ENCODE results near the gene RNF224.

Gene RNF224

DNA sequence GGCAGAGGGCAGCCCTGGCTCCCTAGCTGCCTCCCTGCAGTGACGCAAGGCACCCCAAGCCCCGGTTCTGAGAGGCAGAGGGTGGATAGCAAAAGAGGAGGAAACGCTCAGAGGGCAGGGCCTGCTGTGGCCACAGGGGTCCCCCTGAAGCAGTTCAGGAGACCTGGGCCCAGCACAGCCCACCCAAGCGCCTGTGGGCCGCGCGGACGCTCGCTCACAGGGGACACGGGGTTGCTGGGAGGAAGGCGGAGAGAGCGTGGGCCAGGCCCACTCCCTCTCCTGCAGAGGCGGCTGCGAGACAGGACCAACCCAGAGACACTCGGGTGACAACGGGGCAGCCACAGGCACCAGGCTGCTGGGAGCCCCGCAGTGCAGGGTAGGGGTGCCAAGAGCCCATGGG, 47.5 kb upstream of the RNF224 start:
- Histone ChIP-seq H3K9me3 (ENCODE audit: insufficient read depth, low read length, severe bottlenecking) (no peaks in the 10 kb centered on the region), H3K9ac (ENCODE audit: low read depth, low read length) (no peak overlapping the region), H3K4me1 (ENCODE audit: insufficient read depth, low read length) (no peaks in the 10 kb centered on the region), H3K79me2 (ENCODE audit: insufficient read depth, low read length) (no peaks in the 10 kb centered on the region), H3K27me3 (ENCODE audit: insufficient read depth, low read length, poor library complexity) (no peaks in the 10 kb centered on the region), H2AFZ (ENCODE audit: low read depth, low read length) (no peak overlapping the region), H3K4me3 (ENCODE audit: low read depth in 1 of 2, low read length in 2 of 2) (no peak overlapping the region), H3K4me2 (ENCODE audit: insufficient read depth, low read length) (no peak overlapping the region), H3K36me3 (ENCODE audit: insufficient read depth, low read length) (peaks cover 43% of the 10 kb centered on the region), H4K20me1 (ENCODE audit: insufficient read depth, low read length) (peaks cover 26% of the 10 kb centered on the region), H3K27ac (ENCODE audit: low read length) (no peak overlapping the region)
- TF ChIP-seq, protein P1, sequence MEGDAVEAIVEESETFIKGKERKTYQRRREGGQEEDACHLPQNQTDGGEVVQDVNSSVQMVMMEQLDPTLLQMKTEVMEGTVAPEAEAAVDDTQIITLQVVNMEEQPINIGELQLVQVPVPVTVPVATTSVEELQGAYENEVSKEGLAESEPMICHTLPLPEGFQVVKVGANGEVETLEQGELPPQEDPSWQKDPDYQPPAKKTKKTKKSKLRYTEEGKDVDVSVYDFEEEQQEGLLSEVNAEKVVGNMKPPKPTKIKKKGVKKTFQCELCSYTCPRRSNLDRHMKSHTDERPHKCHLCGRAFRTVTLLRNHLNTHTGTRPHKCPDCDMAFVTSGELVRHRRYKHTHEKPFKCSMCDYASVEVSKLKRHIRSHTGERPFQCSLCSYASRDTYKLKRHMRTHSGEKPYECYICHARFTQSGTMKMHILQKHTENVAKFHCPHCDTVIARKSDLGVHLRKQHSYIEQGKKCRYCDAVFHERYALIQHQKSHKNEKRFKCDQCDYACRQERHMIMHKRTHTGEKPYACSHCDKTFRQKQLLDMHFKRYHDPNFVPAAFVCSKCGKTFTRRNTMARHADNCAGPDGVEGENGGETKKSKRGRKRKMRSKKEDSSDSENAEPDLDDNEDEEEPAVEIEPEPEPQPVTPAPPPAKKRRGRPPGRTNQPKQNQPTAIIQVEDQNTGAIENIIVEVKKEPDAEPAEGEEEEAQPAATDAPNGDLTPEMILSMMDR (IDR thresholded peaks at IDR 0.05; ENCODE audit: borderline replicate concordance, extremely low read depth, low read length, poor library complexity, severe bottlenecking) = no peak
- TF ChIP-seq EZH2 (IDR thresholded peaks at IDR 0.05; ENCODE audit: borderline replicate concordance, low read depth, low read length, severe bottlenecking) = no peak
- ATAC-seq (ENCODE audit: insufficient read depth, low read depth) = no peak
- no peak for DNase-seq

- Histone ChIP-seq H3K4me3 (ENCODE audit: low read depth in 1 of 2, low read length in 2 of 2) (no peak overlapping the region), H3K27ac (ENCODE audit: low read length) (no peak overlapping the region), H2AFZ (ENCODE audit: low read depth, low read length) (no peak overlapping the region), H3K4me1 (ENCODE audit: insufficient read depth, low read length) (no peaks in the 10 kb centered on the region), H3K9ac (ENCODE audit: low read depth, low read length) (no peak overlapping the region), H4K20me1 (ENCODE audit: insufficient read depth, low read length) (peaks cover 19% of the 10 kb centered on the region), H3K36me3 (ENCODE audit: insufficient read depth, low read length) (peaks cover 49% of the 10 kb centered on the region), H3K4me2 (ENCODE audit: insufficient read depth, low read length) (no peak overlapping the region), H3K27me3 (ENCODE audit: insufficient read depth, low read length, poor library complexity) (no peaks in the 10 kb centered on the region), H3K9me3 (ENCODE audit: insufficient read depth, low read length, severe bottlenecking) (no peaks in the 10 kb centered on the region), H3K79me2 (ENCODE audit: insufficient read depth, low read length) (peaks cover 2% of the 10 kb centered on the region; the same call in 1 of the 2 replicates)
- DNase-seq (no peak), ATAC-seq (ENCODE audit: insufficient read depth, low read depth) (no peak)
- TF ChIP-seq, protein P1 (IDR thresholded peaks at IDR 0.05; ENCODE audit: borderline replicate concordance, extremely low read depth, low read length, poor library complexity, severe bottlenecking) = no peak
- TF ChIP-seq EZH2 (IDR thresholded peaks at IDR 0.05; ENCODE audit: borderline replicate concordance, low read depth, low read length, severe bottlenecking) = no peak
These were observed 46.8 kb upstream of the RNF224 start for GRCh38 chr9:137180491-137180890.

DNA sequence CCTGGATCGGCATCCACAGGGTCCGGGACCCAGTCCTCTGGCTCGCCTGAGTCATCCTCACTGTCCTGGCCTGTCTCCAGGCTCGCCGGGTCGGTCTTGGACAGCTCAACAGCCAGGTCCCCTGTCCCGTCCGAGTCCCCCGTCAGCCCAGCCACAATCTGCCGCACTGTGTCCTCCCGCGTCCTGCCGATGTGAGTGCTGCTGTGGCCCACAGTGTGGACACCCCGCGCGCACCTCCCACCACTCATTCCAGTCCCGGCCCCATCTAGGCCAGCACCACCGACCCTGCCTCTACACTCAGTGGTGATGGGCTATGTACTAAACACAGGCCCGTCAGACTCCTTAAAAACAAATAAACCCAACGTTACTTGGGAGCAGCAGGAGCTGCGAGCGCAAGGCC, 45.6 kb upstream of the RNF224 start:
- peaks cover 60% of the 10 kb centered on the region for H3K36me3 ChIP-seq (ENCODE audit: insufficient read depth, low read length)

More for the DNA sequence above, 45.6 kb upstream of the RNF224 start:
- DNase-seq (no peak), ATAC-seq (ENCODE audit: insufficient read depth, low read depth) (no peak)
- H3K27ac ChIP-seq (ENCODE audit: low read length) = no peak overlapping the region
- no peak overlapping the region for H3K9ac ChIP-seq (ENCODE audit: low read depth, low read length)
- H3K9me3 ChIP-seq (ENCODE audit: insufficient read depth, low read length, severe bottlenecking) = no peaks in the 10 kb centered on the region
- H3K79me2 ChIP-seq (ENCODE audit: insufficient read depth, low read length) = peaks cover 13% of the 10 kb centered on the region
- no peak overlapping the region for H3K4me2 ChIP-seq (ENCODE audit: insufficient read depth, low read length)
- peaks cover 16% of the 10 kb centered on the region for H4K20me1 ChIP-seq (ENCODE audit: insufficient read depth, low read length)
- no peak for TF ChIP-seq EZH2 (IDR thresholded peaks at IDR 0.05; ENCODE audit: borderline replicate concordance, low read depth, low read length, severe bottlenecking)
- TF ChIP-seq, protein P1 (IDR thresholded peaks at IDR 0.05; ENCODE audit: borderline replicate concordance, extremely low read depth, low read length, poor library complexity, severe bottlenecking) = no peak
- no peak overlapping the region for H2AFZ ChIP-seq (ENCODE audit: low read depth, low read length)
- H3K27me3 ChIP-seq (ENCODE audit: insufficient read depth, low read length, poor library complexity) = no peaks in the 10 kb centered on the region
- H3K4me1 ChIP-seq (ENCODE audit: insufficient read depth, low read length) = peaks cover 12% of the 10 kb centered on the region
- H3K4me3 ChIP-seq (ENCODE audit: low read depth in 1 of 2, low read length in 2 of 2) = no peak overlapping the region

All from DND-41 (cell line).